ENCODE measurements around the gene RNF224. TPM values are rescaled to one million over a fixed set of nuclear protein-coding genes. Genes with fewer than 3 reads are reported as not detected.

The RNF224 gene
- polyA plus RNA-seq, 1 donor (not counting 4 experiments of a cell fraction or from before 2014, with no cell fraction given) = not detected

DNA sequence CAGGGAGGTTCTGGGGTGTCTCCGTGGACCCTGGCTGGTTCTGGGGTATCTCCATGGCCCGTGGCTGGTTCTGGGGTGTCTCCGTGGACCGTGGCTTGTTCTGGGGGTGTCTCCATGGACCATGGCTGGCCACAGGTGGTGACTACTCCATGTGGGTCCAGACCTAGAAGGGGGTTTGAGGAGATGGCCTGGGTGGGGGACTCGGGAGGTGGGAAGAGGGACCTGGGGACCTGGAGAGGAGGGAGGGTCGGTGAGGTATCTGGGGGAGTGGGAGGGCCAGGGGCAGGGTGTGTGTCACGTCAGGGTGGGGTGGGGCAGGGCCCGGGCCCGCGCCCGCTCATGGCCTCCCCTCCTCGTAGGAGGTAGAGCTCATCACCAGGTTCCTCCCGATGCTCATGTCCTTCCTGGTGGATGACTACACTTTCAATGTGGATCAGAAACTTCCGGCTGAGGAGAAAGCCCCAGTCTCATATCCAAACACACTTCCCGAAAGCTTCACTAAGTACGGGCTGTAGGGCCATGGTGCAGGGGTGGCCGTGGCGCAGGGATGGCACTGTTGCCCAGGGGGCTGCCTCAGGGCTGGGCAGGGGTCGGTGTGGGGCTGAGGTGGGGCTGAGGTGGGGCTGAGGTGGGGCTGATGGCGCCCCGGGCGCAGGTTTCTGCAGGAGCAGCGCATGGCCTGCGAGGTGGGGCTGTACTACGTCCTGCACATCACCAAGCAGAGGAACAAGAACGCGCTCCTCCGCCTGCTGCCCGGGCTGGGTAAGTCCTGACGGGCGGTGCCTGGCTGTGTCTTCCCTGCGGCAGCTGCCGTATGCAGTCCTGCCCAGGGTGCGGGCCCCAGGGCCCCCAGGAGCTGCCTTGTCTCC, 39.5 kb downstream of the RNF224 start:
- Histone ChIP-seq H3K4me1 (ENCODE audit: control insufficient read depth, extremely low read depth, insufficient read depth, low read length) (no peaks in the 10 kb centered on the region), H3K9ac (ENCODE audit: control insufficient read depth, extremely low read depth, insufficient read depth, low read length) (no peak overlapping the region), H3K9me1 (ENCODE audit: control insufficient read depth, extremely low read depth, insufficient read depth, low read length) (no peaks in the 10 kb centered on the region), H3K9me3 (ENCODE audit: control insufficient read depth, low read depth, low read length) (no peaks in the 10 kb centered on the region), H2AFZ (ENCODE audit: control insufficient read depth, low read length) (no peak overlapping the region), H4K20me1 (ENCODE audit: control insufficient read depth, extremely low read depth, insufficient read depth, low read length) (peaks cover 6% of the 10 kb centered on the region), H3K36me3 (ENCODE audit: control insufficient read depth in 2 of 2, extremely low read depth in 1 of 2, insufficient read depth in 2 of 2, low read length in 2 of 2) (peaks cover 34% of the 10 kb centered on the region in 2 experiments), H3K27me3 (ENCODE audit: control insufficient read depth, extremely low read depth, insufficient read depth, low read length) (no peaks in the 10 kb centered on the region), H3K4me2 (ENCODE audit: control insufficient read depth, extremely low read depth, insufficient read depth, low read depth, low read length) (no peak overlapping the region), H3K4me3 (ENCODE audit: control insufficient read depth in 2 of 3, extremely low read depth in 1 of 3, insufficient read depth in 2 of 3, low read depth in 1 of 3, low read length in 3 of 3) (no peak overlapping the region), H3K79me2 (ENCODE audit: control insufficient read depth, insufficient read depth, low read length) (peaks cover 4% of the 10 kb centered on the region), H3K27ac (ENCODE audit: control insufficient read depth, insufficient read depth, low read length) (no peak overlapping the region)
- no peak for FAIRE-seq
- dilution Hi-C loops (cut with MboI; ENCODE audit: extremely low pct_ligation_motif_present, low sequenced_read_pairs) = no loop called here
- DNase-seq (ENCODE audit: low read depth, low spot score) = no peak
- no peak for TF ChIP-seq EZH2 (IDR thresholded peaks at IDR 0.05; ENCODE audit: low read length)
- no peak for TF ChIP-seq CTCF (optimal IDR thresholded peaks at IDR 0.05 in 1 of 3, IDR thresholded peaks at IDR 0.05 in 1 of 3, conservative IDR thresholded peaks at IDR 0.05 in 1 of 3; ENCODE audit: extremely low read depth in 1 of 3, insufficient read depth in 2 of 3, low read length in 3 of 3)

- Histone ChIP-seq H3K27me3 (ENCODE audit: control insufficient read depth, extremely low read depth, insufficient read depth, low read length) (no peaks in the 10 kb centered on the region), H3K9me1 (ENCODE audit: control insufficient read depth, extremely low read depth, insufficient read depth, low read length) (no peaks in the 10 kb centered on the region), H3K79me2 (ENCODE audit: control insufficient read depth, insufficient read depth, low read length) (peaks cover 4% of the 10 kb centered on the region), H3K9me3 (ENCODE audit: control insufficient read depth, low read depth, low read length) (no peaks in the 10 kb centered on the region), H3K4me3 (ENCODE audit: control insufficient read depth in 2 of 3, extremely low read depth in 1 of 3, insufficient read depth in 2 of 3, low read depth in 1 of 3, low read length in 3 of 3) (no peak overlapping the region), H3K4me2 (ENCODE audit: control insufficient read depth, extremely low read depth, insufficient read depth, low read depth, low read length) (no peak overlapping the region), H2AFZ (ENCODE audit: control insufficient read depth, low read length) (no peak overlapping the region), H3K9ac (ENCODE audit: control insufficient read depth, extremely low read depth, insufficient read depth, low read length) (no peak overlapping the region), H3K27ac (ENCODE audit: control insufficient read depth, insufficient read depth, low read length) (no peak overlapping the region), H4K20me1 (ENCODE audit: control insufficient read depth, extremely low read depth, insufficient read depth, low read length) (peaks cover 12% of the 10 kb centered on the region), H3K4me1 (ENCODE audit: control insufficient read depth, extremely low read depth, insufficient read depth, low read length) (peaks cover 6% of the 10 kb centered on the region), H3K36me3 (ENCODE audit: control insufficient read depth in 2 of 2, extremely low read depth in 1 of 2, insufficient read depth in 2 of 2, low read length in 2 of 2) (peaks cover 37 to 39% of the 10 kb centered on the region in 2 experiments)
- dilution Hi-C loops (cut with MboI; ENCODE audit: extremely low pct_ligation_motif_present, low sequenced_read_pairs) = no loop called here
- no peak for TF ChIP-seq EZH2 (IDR thresholded peaks at IDR 0.05; ENCODE audit: low read length)
- no peak for TF ChIP-seq CTCF (optimal IDR thresholded peaks at IDR 0.05 in 1 of 3, IDR thresholded peaks at IDR 0.05 in 1 of 3, conservative IDR thresholded peaks at IDR 0.05 in 1 of 3; ENCODE audit: extremely low read depth in 1 of 3, insufficient read depth in 2 of 3, low read length in 3 of 3)
- DNase-seq (ENCODE audit: low read depth, low spot score) (no peak), FAIRE-seq (no peak)
These were observed 40.6 kb downstream of the RNF224 start for GRCh38 chr9:137267933-137268355.
